SK-N-MC (cell line): ENCODE results near the gene SH3RF1.

Experiments used
- EZH2 ChIP-seq: fragments of 200-600 bp; sonication (generic); IDR thresholded peaks from one replicate; pipeline ENCODE4 v1.6.1; 2017; ENCODE audit warnings: antibody characterized with exemption
- POLR2AphosphoS5 ChIP-seq: IDR thresholded peaks from 2 replicates; pipeline ENCODE4 v1.6.1; 2012; ENCODE audit warnings: mild to moderate bottlenecking, low read depth, low read length, borderline replicate concordance

- no peak for TF ChIP-seq EZH2
- no peak for TF ChIP-seq POLR2AphosphoS5
These were observed 51.3 kb downstream of the SH3RF1 start for GRCh38 chr4:169219440-169219839.
